Chondrocyte (in vitro differentiated cells): Measurements from ENCODE around the gene CHRNA4. TPM values are rescaled to one million over a fixed set of nuclear protein-coding genes. Genes with fewer than 3 reads are reported as not detected.

Experiments
- DNase-seq: peaks from one replicate; pipeline ENCODE4 v3.0.0; 2021; ENCODE audit warnings: mixed read lengths, low spot score
- H3K27ac Mint-ChIP-seq: one replicate; pipeline ENCODE4 v1.8.0; 2021; ENCODE audit warnings: mild to moderate bottlenecking, moderate library complexity, mixed read lengths; ENCODE audit not compliant: unreplicated experiment
- H3K27me3 Mint-ChIP-seq: 2 replicates; pipeline ENCODE4 v1.8.0; 2021; ENCODE audit warnings: low read depth, mixed read lengths
- H3K36me3 Mint-ChIP-seq: 2 replicates; pipeline ENCODE4 v1.8.0; 2021; ENCODE audit warnings: low read depth, mixed read lengths
- H3K4me1 Mint-ChIP-seq: 2 replicates; pipeline ENCODE4 v1.8.0; 2021; ENCODE audit warnings: low read depth, mild to moderate bottlenecking, mixed read lengths
- H3K4me3 Mint-ChIP-seq: one replicate; pipeline ENCODE4 v1.8.0; 2021; ENCODE audit warnings: mild to moderate bottlenecking, moderate library complexity, mixed read lengths; ENCODE audit not compliant: unreplicated experiment
- H3K9me3 Mint-ChIP-seq: 2 replicates; pipeline ENCODE4 v1.8.0; 2021; ENCODE audit warnings: low read depth, mixed read lengths
- total RNA-seq: library from RNA; stranded (reverse); gene quantifications from 3 replicates; pipeline ENCODE4 v1.2.1, GENCODE V29; 2021
- TF ChIP-seq, protein P1 (sequence below): fragments of 200-600 bp; sonication (generic); IDR thresholded peaks from 2 replicates; pipeline ENCODE4 v1.5.0; 2021; ENCODE audit warnings: antibody characterized with exemption, mild to moderate bottlenecking, moderate library complexity

CHRNA4 gene
- total RNA-seq, 1 donor from 2014 or later, result not detected

DNA sequence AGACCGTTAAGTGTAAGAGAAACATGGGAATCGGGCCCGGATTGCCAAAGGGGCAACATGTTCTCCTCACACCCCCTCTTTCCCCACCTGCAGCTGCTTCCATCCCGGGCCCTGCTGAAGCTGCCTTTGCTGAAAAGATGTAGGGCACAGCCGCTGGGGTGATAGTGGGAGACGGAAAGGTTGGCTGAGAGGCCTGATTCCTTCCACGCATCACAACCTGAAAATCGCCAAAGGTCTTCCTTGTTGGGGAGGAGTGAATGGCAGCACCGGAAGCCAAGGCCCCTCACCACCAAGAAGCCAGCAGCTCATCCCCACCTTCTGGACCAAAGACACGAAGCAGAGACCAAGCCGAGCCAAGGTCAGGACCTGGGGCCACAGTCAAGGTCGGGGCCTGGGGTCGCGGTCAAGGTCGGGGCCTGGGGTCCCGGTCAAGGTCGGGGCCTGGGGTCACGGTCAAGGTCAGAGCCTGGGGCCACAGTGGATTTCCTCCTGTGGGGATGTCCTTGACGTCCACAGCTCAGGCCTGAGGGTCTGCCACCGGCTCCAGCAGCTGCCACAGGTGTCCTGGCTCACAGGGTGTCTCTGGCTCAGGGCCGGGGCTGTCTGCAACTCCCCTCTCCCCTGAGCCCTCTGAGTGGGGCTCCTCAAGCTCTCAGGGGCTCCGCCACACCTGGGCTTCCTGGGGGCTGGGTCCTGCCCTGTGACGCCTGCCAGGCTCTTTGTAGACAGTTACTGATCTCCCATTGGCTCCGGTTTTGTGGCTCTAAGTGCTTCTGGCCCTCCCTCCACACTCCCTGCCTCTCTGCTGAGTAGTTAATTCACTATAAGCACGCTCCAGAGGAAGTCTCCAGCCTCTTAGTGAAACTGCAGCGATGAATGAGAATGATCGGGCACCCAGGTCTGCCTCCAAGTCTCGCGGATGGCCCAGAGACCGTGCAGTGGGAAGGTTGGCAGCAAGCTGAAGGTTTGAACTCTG is 5.5 kb upstream of the CHRNA4 start:
- no peak overlapping the region for H3K27ac Mint-ChIP-seq
- H3K9me3 Mint-ChIP-seq, result no peaks in the 10 kb centered on the region
- H3K4me1 Mint-ChIP-seq, result no peaks in the 10 kb centered on the region
- H3K4me3 Mint-ChIP-seq, result no peak overlapping the region
- TF ChIP-seq, protein P1, sequence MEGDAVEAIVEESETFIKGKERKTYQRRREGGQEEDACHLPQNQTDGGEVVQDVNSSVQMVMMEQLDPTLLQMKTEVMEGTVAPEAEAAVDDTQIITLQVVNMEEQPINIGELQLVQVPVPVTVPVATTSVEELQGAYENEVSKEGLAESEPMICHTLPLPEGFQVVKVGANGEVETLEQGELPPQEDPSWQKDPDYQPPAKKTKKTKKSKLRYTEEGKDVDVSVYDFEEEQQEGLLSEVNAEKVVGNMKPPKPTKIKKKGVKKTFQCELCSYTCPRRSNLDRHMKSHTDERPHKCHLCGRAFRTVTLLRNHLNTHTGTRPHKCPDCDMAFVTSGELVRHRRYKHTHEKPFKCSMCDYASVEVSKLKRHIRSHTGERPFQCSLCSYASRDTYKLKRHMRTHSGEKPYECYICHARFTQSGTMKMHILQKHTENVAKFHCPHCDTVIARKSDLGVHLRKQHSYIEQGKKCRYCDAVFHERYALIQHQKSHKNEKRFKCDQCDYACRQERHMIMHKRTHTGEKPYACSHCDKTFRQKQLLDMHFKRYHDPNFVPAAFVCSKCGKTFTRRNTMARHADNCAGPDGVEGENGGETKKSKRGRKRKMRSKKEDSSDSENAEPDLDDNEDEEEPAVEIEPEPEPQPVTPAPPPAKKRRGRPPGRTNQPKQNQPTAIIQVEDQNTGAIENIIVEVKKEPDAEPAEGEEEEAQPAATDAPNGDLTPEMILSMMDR, result no peak
- no peaks in the 10 kb centered on the region for H3K36me3 Mint-ChIP-seq
- H3K27me3 Mint-ChIP-seq, result peaks cover 39% of the 10 kb centered on the region
- DNase-seq, result no peak

DNA sequence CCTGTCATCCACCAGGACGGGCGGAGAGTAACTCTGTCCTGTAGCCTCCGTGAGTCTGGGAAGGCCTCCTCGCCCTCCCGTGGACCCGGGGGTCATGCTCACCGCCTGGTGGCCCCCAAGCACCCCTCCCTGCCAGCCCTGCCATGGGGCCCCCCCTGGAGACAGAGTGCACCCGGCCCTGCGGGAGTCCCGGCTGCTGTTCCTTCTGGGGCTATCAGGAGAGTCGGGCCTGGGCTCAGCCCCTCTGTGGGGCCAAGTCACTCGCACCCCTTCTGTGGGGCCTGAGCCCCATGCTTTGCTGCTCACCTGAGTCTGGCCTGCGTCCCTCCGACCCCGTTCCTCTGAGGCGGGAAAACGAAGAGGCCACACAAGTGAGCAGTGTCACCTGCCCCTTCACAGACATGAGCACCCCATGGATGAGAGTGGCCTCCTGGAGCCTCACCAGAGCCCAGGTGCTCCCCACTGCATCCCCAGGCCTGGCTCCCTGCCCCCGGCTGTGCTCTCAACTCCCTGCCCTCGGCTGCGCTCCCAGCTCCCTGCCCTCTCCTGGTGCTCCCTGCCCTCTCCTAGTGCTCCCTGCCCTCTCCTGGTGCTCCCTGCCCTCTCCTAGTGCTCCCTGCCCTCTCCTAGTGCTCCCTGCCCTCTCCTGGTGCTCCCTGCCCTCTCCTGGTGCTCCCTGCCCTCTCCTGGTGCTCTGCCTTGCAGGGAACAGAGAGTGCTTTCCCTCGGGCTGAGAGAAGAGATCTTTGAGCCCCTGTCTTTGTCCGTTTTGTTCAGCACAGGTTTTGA is 4.6 kb upstream of the CHRNA4 start:
- H3K36me3 Mint-ChIP-seq, result no peaks in the 10 kb centered on the region
- no peaks in the 10 kb centered on the region for H3K9me3 Mint-ChIP-seq
- TF ChIP-seq, protein P1, result no peak
- H3K27ac Mint-ChIP-seq, result no peak overlapping the region
- no peaks in the 10 kb centered on the region for H3K4me1 Mint-ChIP-seq
- peaks cover 31% of the 10 kb centered on the region for H3K27me3 Mint-ChIP-seq
- H3K4me3 Mint-ChIP-seq, result no peak overlapping the region
- DNase-seq, result no peak

DNA sequence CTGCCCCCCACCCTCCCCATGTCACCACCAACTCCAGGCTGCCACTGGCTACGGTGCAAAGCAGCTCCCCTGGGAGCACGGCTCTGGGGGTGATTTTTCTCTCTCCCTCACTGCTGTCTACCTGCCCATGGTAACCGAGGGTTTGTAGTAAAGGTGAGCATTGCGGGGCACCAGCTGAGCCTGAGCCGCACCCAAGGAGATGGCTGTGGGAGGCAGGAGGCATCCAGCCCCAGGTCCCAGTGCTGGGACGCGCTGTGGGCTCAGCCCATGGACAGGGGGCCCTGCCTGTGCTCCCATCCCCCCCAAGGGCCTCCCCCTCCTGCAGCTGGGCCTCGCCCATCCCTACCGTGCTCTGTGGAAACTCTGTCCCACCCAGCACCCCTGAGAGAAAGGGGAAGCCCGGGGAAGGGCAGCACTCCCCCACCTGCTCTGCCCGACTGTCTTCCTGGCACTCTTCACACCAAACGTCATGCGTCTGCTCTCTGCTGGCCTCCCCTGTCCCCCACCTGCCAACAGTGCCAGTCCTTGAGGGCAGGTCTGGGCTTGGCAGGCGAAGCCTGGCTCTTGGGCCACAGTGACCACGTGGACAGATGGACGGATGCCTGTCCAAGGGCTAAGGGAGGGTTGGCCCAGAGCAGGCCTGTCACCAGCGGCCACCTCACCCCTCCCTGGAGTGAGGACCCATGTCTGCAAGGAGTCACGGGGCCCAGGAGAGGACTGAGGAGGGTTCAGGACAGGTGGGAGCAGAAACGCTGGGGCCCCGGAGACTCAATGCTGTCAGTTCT is 3.8 kb upstream of the CHRNA4 start:
- Mint-ChIP-seq H3K4me3 (no peak overlapping the region), H3K9me3 (no peaks in the 10 kb centered on the region), H3K27me3 (peaks cover 30% of the 10 kb centered on the region), H3K36me3 (no peaks in the 10 kb centered on the region), H3K27ac (no peak overlapping the region), H3K4me1 (no peaks in the 10 kb centered on the region)
- no peak for DNase-seq
- TF ChIP-seq, protein P1, result no peak

DNA sequence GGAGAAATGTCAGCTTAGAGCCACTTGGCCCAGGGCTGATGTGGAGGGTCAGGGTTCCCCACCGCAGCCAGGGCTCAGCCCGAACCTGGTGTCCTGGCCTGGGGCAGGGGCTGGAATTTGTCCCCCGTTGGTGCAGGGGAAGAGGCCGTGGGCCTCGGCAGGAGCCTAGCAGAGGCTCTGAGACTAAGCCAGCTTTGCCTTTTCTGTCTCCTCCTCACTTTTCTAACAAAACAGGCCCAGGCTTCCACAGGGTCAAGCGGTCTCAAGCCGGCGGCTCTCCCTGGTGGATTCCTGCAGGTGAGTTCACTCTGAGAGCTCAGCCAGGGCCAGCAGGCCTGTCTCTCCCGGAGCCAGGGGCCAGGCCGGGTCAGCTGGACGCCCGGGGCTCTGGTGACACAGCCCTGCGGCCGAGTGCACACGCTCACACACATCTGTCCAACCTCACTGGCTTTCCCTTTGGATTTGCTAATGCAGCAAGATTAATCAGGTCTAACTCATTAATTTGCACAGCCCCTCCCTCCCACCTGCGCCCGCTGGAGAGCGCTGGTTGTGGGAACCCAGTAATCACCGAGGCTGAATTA is 2.9 kb upstream of the CHRNA4 start:
- Mint-ChIP-seq H3K27ac (no peak overlapping the region), H3K4me3 (no peak overlapping the region), H3K4me1 (no peaks in the 10 kb centered on the region), H3K27me3 (peaks cover 34% of the 10 kb centered on the region), H3K36me3 (no peaks in the 10 kb centered on the region), H3K9me3 (no peaks in the 10 kb centered on the region)
- DNase-seq, result no peak
- TF ChIP-seq, protein P1, result no peak
